Endothelial cell of umbilical vein (primary cell): ENCODE data around the gene ACSS1. TPM values are rescaled to one million over a fixed set of nuclear protein-coding genes. Genes with fewer than 3 reads are reported as not detected.

Experiments used
- BruUV-seq: library from RNA; stranded (reverse); fragments of 400-500 nt; replicated peaks from 2 replicates; lab custom pipeline; 2021; lab: Mats Ljungman, UMichigan
- CTCF ChIA-PET: fragments of 300-600, 350-600 bp; sonication (Branson Sonifier 250); formaldehyde crosslinking; loops from one replicate; lab custom pipeline; 2021; ENCODE audit warnings: antibody characterized with exemption, inconsistent platforms; lab: Charles Lee
- POLR2A ChIA-PET: fragments of 300-600, 350-600 bp; sonication (Branson Sonifier 250); formaldehyde crosslinking; loops from one replicate; lab custom pipeline; 2021; ENCODE audit warnings: antibody characterized with exemption, inconsistent platforms; lab: Charles Lee
- DNase-seq: peaks from one replicate; pipeline ENCODE4 v3.0.0-alpha.2; 2011; ENCODE audit warnings: low read depth, low spot score
- FAIRE-seq: peaks from 2 replicates; lab custom pipeline; 2011; peaks lifted over from hg19 to GRCh38; lab: Jason Lieb, UNC
- H2AFZ ChIP-seq: 2 replicates; pipeline ENCODE4 v1.6.0; 2012; ENCODE audit warnings: low read depth, low read length, control low read depth, inconsistent platforms
- H3K27ac ChIP-seq: 2 replicates; pipeline ENCODE4 v1.5.1; 2011; ENCODE audit warnings: low read depth, mild to moderate bottlenecking, control low read depth, low read length, moderate library complexity; ENCODE audit not compliant: insufficient read depth
- H3K27me3 ChIP-seq, 2 experiments: 2 replicates each; pipeline versions ENCODE4 v1.6.0 to v1.6.1; 2011; ENCODE audit warnings: low read length in 2 of 2, mixed read lengths in 1 of 2; ENCODE audit not compliant: control insufficient read depth in 2 of 2, insufficient read depth in 2 of 2
- H3K36me3 ChIP-seq, 2 experiments: 2 replicates in 1 of 2; 3 replicates in 1 of 2; pipeline ENCODE4 v1.5.1; 2011; ENCODE audit warnings: low read length in 2 of 2, mild to moderate bottlenecking in 1 of 2, moderate library complexity in 1 of 2; ENCODE audit not compliant: control insufficient read depth in 2 of 2, insufficient read depth in 2 of 2; ENCODE audit errors: extremely low read depth in 1 of 2
- H3K4me1 ChIP-seq: 3 replicates; pipeline ENCODE4 v1.5.1; 2011; ENCODE audit warnings: mild to moderate bottlenecking, low read length; ENCODE audit not compliant: control insufficient read depth, insufficient read depth; ENCODE audit errors: extremely low read depth
- H3K4me2 ChIP-seq: 2 replicates; pipeline ENCODE4 v1.6.1; 2011; ENCODE audit warnings: low read length, control low read depth, mixed read lengths; ENCODE audit not compliant: insufficient read depth
- H3K4me3 ChIP-seq, 3 experiments: fragments of 200-600 bp in 1 of 3; sonication (generic), shearing (Covaris generic) in 1 of 3; replicated peaks in 1 of 3; 2 replicates each; pipeline ENCODE4 v1.5.1; 2011 to 2016; ENCODE audit warnings: control low read depth in 3 of 3, low read length in 3 of 3, mild to moderate bottlenecking in 2 of 3, inconsistent platforms in 1 of 3, low read depth in 1 of 3, moderate library complexity in 1 of 3; ENCODE audit not compliant: insufficient read depth in 1 of 3
- H3K79me2 ChIP-seq: 2 replicates; pipeline ENCODE4 v1.6.0; 2012; ENCODE audit warnings: low read length, inconsistent platforms; ENCODE audit not compliant: control insufficient read depth, insufficient read depth
- H3K9ac ChIP-seq: replicated peaks from 2 replicates; pipeline ENCODE3; 2011; ENCODE audit warnings: low read length, control low read depth; ENCODE audit not compliant: insufficient read depth; ENCODE audit errors: extremely low read depth
- H3K9me1 ChIP-seq: replicated peaks from 3 replicates; pipeline ENCODE4 v1.6.0; 2011; ENCODE audit warnings: mild to moderate bottlenecking, low read length; ENCODE audit not compliant: control insufficient read depth, insufficient read depth; ENCODE audit errors: extremely low read depth
- H3K9me3 ChIP-seq: replicated peaks from 2 replicates; pipeline ENCODE4 v1.5.1; 2012; ENCODE audit warnings: low read length, inconsistent platforms; ENCODE audit not compliant: control insufficient read depth, insufficient read depth
- H4K20me1 ChIP-seq: replicated peaks from 2 replicates; pipeline ENCODE3; 2011; ENCODE audit warnings: mild to moderate bottlenecking, low read length; ENCODE audit not compliant: control insufficient read depth, insufficient read depth; ENCODE audit errors: extremely low read depth
- CTCF ChIP-seq, 2 donors: IDR thresholded peaks; 1 replicate in 1 of 2; 2 replicates in 1 of 2; pipeline ENCODE4 v1.5.1; 2011; ENCODE audit warnings: low read length in 2 of 2, mild to moderate bottlenecking in 2 of 2, moderate library complexity in 2 of 2, control low read depth in 1 of 2, inconsistent platforms in 1 of 2, low read depth in 1 of 2; ENCODE audit not compliant: insufficient read depth in 1 of 2; ENCODE audit errors: extremely low read depth in 1 of 2
- EZH2 ChIP-seq: IDR thresholded peaks from 2 replicates; pipeline ENCODE4 v1.6.1; 2012; ENCODE audit warnings: borderline replicate concordance, low read depth, mild to moderate bottlenecking, moderate library complexity, low read length, inconsistent platforms; ENCODE audit not compliant: severe bottlenecking
- FOS ChIP-seq: IDR thresholded peaks from 2 replicates; pipeline ENCODE4 v1.6.1; 2011; ENCODE audit warnings: mild to moderate bottlenecking, low read length, moderate library complexity, borderline replicate concordance; ENCODE audit not compliant: insufficient read depth
- GATA2 ChIP-seq: IDR thresholded peaks from 2 replicates; pipeline ENCODE4 v1.7.0; 2011; ENCODE audit warnings: low read depth, mild to moderate bottlenecking, moderate library complexity, mixed read lengths, low read length; ENCODE audit not compliant: insufficient read length, insufficient read depth
- JUN ChIP-seq: IDR thresholded peaks from 2 replicates; pipeline ENCODE4 v1.6.1; 2011; ENCODE audit warnings: borderline replicate concordance, low read depth; ENCODE audit not compliant: insufficient read length, insufficient read depth
- MAX ChIP-seq: IDR thresholded peaks from 2 replicates; pipeline ENCODE4 v1.6.1; 2011; ENCODE audit not compliant: insufficient read depth, insufficient read length
- MYC ChIP-seq: IDR thresholded peaks from one replicate; pipeline ENCODE4 v1.6.1; 2011; ENCODE audit warnings: mild to moderate bottlenecking, low read depth, low read length
- POLR2A ChIP-seq: IDR thresholded peaks from 2 replicates; pipeline ENCODE4 v1.6.1; 2012; ENCODE audit warnings: low read depth, mild to moderate bottlenecking, control low read depth, low read length
- POLR2AphosphoS5 ChIP-seq: IDR thresholded peaks from 2 replicates; pipeline ENCODE4 v1.6.1; 2012; ENCODE audit warnings: low read depth, mild to moderate bottlenecking, control low read depth, low read length, moderate library complexity; ENCODE audit not compliant: insufficient read depth
- dilution Hi-C: fragments of 300-500 bp; cut with MboI; formaldehyde crosslinking; loops from one replicate; pipeline ENCODE4 v1.15.0; 2019; ENCODE audit warnings: low sequenced_read_pairs; ENCODE audit not compliant: extremely low pct_ligation_motif_present
- intact Hi-C: fragments of 100-400 bp; cut with micrococcal nuclease; formaldehyde crosslinking; loops from one replicate; pipeline ENCODE4 v1.10.0; 2022
- polyA plus RNA-seq, 4 experiments: library from polyadenylated mRNA; depleted of rRNA in 3 of 4; stranded (reverse) in 3 of 4; unstranded in 1 of 4; fragments of >200 nt; gene quantifications; 2 replicates each; pipeline versions ENCODE4 v1.2.1 to v1.2.3, GENCODE V29; 2011 to 2012; ENCODE audit warnings: missing spikeins in 1 of 4
- total RNA-seq: library from RNA; stranded (reverse); gene quantifications from 2 replicates; pipeline ENCODE4 v1.2.3, GENCODE V29; 2021

The ACSS1 gene
- total and polyA plus RNA-seq, 2 donors (not counting 3 experiments of a cell fraction or from before 2014, with no cell fraction given), result 6.2 to 17.9 TPM

- intact Hi-C loops (no loop called here), dilution Hi-C loops (no loop called here)
- H3K9ac ChIP-seq, result no peak overlapping the region
- no peaks in the 10 kb centered on the region for H3K79me2 ChIP-seq
- H3K27me3 ChIP-seq, result no peaks in the 10 kb centered on the region
- H3K4me3 ChIP-seq, result no peak overlapping the region
- ChIA-PET CTCF (no interaction called here), POLR2A (no interaction called here)
- no peak overlapping the region for H3K27ac ChIP-seq
- no peak overlapping the region for H3K4me2 ChIP-seq
- no peaks in the 10 kb centered on the region for H3K36me3 ChIP-seq
- no TSS peak for BruUV-seq
- DNase-seq (no peak), FAIRE-seq (no peak)
- H3K9me3 ChIP-seq, result no peaks in the 10 kb centered on the region
- no peaks in the 10 kb centered on the region for H3K4me1 ChIP-seq
- no peaks in the 10 kb centered on the region for H3K9me1 ChIP-seq
- H2AFZ ChIP-seq, result no peak overlapping the region
- TF ChIP-seq GATA2 (no peak), MAX (no peak), CTCF (IDR thresholded peaks at IDR 0.05; ENCODE audit: extremely low read depth in 1 of 2, insufficient read depth in 1 of 2, low read depth in 1 of 2, low read length in 2 of 2) (no peak), POLR2A (no peak), POLR2AphosphoS5 (no peak), JUN (no peak), FOS (no peak), MYC (no peak), EZH2 (no peak)
- no peaks in the 10 kb centered on the region for H4K20me1 ChIP-seq
These were observed 27.8 kb downstream of the ACSS1 start for GRCh38 chr20:25030007-25030648.
